ENCODE data around the gene KLHL40.

GRCh38 chr3:42705962-42706585 lies 20.7 kb downstream of the KLHL40 start:
- no peak for TF ChIP-seq CTCF (conservative IDR thresholded peaks at IDR 0.05; ENCODE audit: low read depth, low read length)
- TF ChIP-seq EZH2 (IDR thresholded peaks at IDR 0.05; ENCODE audit: borderline replicate concordance, low read depth, low read length, poor library complexity, severe bottlenecking): no peak
